HG03521 (cell line): Measurements from ENCODE around the gene OXER1.

ENCODE experiments used
- ATAC-seq: cut with Tn5 transposase; IDR thresholded peaks from one replicate; pipeline ENCODE4 v1.9.1; 2021; ENCODE audit warnings: mild to moderate bottlenecking, moderate library complexity; ENCODE audit not compliant: unreplicated experiment

Gene OXER1

DNA sequence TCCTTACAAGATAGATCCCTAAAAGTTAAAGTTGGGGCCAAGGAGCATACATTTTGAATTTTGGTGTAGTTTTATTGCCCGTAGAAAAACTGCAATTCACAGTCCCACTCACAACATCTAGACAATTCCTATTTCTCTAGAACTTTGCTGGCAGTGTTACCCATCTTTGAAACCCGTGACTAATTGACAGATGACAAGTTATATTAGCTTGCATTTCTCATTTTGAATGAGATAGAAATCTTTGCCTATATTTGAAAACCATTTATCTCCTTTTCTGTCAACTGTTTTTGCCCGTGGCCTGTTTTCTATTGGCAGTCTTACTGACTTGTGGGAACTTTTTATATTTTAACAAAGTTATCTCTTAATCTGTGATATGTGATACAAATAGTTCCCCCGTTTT is 50.0 kb downstream of the OXER1 start:
- no peak for ATAC-seq

DNA sequence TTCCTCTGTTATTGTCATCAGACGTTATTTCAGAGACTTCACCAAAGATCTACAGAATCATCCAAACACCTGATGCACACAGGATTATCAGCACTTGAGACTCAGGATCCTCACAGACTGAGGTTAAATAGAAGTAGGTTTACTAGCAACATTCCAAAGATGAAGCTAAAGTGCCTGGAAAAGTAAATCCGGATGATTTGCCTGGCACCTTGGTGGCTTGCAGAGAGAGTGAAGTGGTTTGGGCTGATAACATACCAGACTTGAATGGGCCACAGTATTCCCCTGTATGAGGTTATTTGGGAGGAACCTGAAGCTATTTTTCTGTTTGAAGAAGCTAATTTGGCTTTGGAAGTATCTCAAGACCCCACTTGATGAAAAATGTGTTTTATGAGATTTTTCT is 51.0 kb downstream of the OXER1 start:
- ATAC-seq = no peak
